Occipital lobe (tissue), 2 donors: ENCODE measurements around the gene GEMIN4. TPM values are rescaled to one million over a fixed set of nuclear protein-coding genes. Genes with fewer than 3 reads are reported as not detected.
"Not testable (repeated sequence)": the region's sequence is repeated elsewhere in the genome, so short reads cannot be mapped to it uniquely, and the experiment has no call there.

ENCODE experiments used
- DNase-seq: peaks from one replicate; lab custom pipeline; 2025; lab: John Stamatoyannopoulos, UW
- total RNA-seq: library from RNA; depleted of rRNA; stranded (reverse); fragments of >200 nt; gene quantifications from one replicate; pipeline ENCODE4 v1.2.3, GENCODE V29; 2014

The GEMIN4 gene
- 10.1 TPM for total RNA-seq

DNA sequence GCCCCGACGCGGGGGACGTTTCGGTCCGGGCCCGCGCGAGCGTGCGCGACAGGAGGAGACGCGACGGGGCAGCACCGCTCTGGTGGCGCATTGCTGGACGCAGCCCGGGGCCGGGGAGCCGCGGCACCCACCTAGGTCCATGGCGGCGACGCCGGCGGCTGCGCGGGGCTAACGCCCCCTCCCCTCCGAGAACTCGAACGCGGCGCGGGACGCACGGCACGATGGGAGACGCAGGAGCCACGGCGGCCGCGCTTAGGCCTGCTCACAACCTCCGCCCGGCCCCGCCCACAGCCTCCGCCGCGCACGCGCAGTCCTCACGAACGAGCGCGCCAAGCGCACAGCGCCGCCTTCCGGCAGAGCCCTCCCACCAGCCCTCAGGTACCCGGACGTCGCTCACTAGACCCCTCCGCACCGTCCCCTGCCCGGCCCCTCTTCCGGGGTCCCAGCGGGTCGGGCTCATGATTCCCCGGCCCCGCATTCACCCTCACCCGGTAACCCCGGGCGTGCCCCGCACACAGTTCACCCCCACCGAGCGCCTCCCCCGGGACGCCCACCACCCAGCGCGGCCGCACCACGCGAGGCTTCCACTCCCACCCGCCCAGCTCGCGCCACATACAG lies at the start of gene GEMIN4:
Gene GEMIN4, minus strand, starts transcription at position 263 of the 618 bp plus-strand sequence. Its CDS starts 122 bp downstream, at position 141.
- peak; percentile 80 for DNase-seq

DNA sequence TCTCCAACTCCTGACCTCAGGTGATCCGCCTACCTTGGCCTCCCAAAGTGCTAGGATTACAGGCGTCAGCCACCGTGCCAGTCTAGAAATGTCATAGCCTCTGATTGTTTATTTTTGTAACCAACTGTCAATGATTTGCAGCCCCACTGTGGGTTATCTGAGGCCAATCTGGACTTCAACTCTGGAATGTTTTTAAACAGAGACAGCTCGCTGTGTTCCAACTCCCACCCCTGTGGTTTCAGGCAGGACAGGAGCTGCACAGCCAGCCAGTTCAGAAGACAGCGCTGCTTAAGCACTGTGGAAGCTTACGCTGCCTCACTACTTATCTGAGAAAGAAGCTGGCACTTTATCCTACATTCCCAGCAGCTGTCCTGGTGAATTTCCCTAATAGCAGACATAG lies 49.6 kb upstream of the GEMIN4 start:
- no peak for DNase-seq

DNA sequence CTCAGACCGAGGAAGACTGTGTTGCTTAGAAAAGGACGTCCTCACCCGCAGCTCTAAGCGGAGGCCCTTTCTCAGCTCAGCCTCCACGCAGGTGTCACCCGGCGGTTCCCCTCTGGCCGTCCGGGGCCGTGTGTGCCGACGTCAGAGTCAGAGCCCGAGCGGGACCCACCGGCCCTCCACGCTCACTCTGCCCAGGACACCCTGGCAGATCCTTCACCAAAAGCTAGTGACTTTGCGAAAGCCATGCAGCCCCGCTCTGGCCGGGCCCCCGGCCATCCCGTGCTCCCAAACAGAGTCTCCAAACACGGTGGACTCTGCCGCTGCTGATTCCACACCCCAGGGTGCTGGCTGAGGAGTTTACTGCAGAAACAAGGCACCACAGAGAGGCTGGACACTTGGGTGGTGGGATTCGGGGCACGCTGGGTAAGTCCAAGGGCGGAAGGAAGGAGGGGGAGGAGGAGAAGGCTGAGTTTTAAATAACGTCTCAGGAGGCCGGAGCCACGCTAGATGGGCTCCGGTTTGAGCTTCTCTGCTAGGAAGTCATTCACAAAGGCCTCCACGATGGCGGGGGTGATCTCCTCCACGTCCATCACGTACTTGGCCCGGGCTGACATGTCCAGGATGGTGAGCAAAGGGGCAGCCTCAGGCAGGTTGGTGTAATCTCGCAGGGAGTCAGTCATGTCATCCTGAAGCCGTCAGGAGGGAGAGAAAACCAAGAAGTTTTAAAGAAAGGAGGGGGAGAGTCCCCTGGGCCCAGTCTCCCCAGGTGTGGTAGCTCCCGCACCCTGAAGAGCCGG lies 48.6 kb upstream of the GEMIN4 start:
- DNase-seq, result no peak

- no peak for DNase-seq
These were observed 47.2 kb upstream of the GEMIN4 start for GRCh38 chr17:799261-799660.

- no peak for DNase-seq
These were observed 46.2 kb upstream of the GEMIN4 start for GRCh38 chr17:798246-798645.

GRCh38 chr17:797236-797840 lies 45.3 kb upstream of the GEMIN4 start:
- no peak for DNase-seq

DNA sequence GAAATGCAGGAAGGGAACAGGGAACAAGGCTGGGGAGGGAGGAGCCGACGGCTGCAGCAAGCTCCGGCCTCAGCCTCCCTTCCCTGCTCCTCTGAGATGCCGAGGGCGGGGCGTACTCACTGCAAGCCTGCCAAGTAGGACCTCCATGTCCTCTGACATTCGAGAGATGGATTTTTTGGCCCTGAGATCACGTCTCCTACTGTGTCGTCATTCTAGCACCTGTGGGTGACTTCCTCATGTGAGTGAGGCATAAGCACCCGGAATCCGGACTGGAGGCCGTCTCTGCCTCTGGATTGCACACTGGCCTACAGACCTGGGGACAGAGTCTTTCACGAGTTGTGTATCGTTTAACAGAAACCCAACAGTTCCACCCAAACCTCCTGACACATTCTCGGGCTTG lies 44.5 kb upstream of the GEMIN4 start:
- no peak for DNase-seq

GRCh38 chr17:795721-796120 lies 43.7 kb upstream of the GEMIN4 start:
- no peak for DNase-seq

GRCh38 chr17:795276-795675 lies 43.2 kb upstream of the GEMIN4 start:
- no peak for DNase-seq

GRCh38 chr17:794876-795275 lies 42.8 kb upstream of the GEMIN4 start:
- DNase-seq, result peak; percentile 68

DNA sequence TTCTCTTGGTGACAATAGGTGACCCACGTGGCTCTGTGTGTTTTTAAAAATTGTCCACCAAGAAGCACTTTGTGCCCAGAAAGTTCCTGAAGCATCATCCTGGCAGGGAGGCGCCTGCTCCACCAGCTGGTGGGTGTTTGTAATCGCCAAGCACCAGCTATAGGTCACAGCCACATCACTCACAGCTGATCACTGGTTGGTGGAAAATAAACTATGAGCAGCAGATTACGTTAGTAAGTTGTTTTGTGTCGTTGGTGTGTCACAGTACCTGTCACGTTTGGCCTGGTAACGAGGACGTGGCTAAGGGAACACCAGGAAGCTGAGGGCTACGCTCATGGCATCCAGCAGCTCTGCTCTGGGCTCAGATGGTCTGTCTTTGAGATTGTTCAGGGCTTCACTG lies 40.2 kb upstream of the GEMIN4 start:
- no peak for DNase-seq

DNA sequence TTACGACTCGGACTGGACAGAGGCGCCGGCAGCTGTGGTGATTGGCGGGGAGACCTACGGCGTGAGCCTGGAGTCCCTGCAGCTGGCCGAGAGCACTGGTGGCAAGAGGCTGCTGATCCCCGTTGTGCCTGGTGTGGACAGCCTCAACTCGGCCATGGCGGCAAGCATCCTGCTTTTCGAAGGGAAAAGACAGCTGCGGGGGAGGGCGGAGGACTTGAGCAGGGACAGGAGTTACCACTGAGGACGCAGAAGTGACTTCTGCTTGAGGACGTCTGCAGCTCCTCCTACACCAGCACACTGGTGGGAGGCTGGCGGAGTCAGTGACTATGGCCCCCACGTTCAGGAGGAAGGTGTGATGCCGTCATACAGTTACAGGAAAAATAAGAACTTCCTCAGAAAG lies 39.8 kb upstream of the GEMIN4 start:
- no peak for DNase-seq

- DNase-seq, result not testable (repeated sequence)
These were observed 38.8 kb upstream of the GEMIN4 start for GRCh38 chr17:790874-791247.

GRCh38 chr17:789931-790873 lies 38.1 kb upstream of the GEMIN4 start:
- not testable (repeated sequence) for DNase-seq

- no peak for DNase-seq
These were observed 37.2 kb upstream of the GEMIN4 start for GRCh38 chr17:789160-789840.

DNA sequence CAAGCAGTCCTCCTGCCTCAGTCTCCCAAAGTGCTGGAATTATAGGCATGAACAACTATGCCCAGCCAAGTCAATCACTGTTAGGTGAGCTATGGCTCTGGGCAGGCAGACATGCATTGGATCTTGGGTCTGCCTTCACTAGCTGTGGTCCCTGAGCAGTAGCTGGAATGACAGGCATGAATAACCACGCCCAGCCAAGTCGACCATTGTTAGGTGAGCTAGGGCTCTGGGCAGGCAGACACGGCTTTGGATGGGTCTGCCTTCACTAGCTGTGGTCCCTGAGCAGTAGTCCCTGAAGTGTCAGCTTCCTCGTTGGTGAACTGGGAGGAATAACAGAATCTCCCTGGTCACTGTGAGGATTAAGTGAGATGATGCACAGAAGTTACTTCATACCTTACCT lies 36.5 kb upstream of the GEMIN4 start:
- no peak for DNase-seq

GRCh38 chr17:787641-788221 lies 35.7 kb upstream of the GEMIN4 start:
- DNase-seq, result no peak

DNA sequence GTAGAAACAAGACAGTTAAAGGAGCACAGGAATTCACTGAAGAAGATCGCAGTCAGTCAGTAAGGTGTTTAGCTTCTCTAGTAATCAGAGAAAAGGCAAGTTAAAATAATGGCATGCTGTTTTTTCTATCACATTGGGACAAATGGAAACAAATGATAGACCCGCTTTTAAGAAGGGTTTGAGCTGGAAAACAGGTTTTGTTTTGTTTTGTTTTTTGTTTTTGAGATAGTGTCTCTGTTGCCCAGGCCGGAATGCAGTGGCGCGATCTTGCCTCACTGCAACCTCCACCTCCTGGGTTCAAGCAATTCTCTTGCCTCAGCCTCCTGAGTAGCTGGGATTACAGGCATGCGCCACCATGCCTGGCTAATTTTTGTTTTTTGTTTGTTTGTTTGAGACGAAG lies 33.8 kb upstream of the GEMIN4 start:
- DNase-seq, result not testable (repeated sequence)

- DNase-seq, result no peak
These were observed 32.1 kb upstream of the GEMIN4 start for GRCh38 chr17:784143-784542.
